HG03159 (cell line): Measurements from ENCODE around the gene AAMP.
A peak's percentile ranks its signal among the peaks of the same experiment; 100 is the strongest.

Experiments
- ATAC-seq: cut with Tn5 transposase; IDR thresholded peaks from one replicate; pipeline ENCODE4 v1.9.1; 2021; ENCODE audit warnings: mild to moderate bottlenecking, moderate library complexity; ENCODE audit not compliant: unreplicated experiment

The AAMP gene

DNA sequence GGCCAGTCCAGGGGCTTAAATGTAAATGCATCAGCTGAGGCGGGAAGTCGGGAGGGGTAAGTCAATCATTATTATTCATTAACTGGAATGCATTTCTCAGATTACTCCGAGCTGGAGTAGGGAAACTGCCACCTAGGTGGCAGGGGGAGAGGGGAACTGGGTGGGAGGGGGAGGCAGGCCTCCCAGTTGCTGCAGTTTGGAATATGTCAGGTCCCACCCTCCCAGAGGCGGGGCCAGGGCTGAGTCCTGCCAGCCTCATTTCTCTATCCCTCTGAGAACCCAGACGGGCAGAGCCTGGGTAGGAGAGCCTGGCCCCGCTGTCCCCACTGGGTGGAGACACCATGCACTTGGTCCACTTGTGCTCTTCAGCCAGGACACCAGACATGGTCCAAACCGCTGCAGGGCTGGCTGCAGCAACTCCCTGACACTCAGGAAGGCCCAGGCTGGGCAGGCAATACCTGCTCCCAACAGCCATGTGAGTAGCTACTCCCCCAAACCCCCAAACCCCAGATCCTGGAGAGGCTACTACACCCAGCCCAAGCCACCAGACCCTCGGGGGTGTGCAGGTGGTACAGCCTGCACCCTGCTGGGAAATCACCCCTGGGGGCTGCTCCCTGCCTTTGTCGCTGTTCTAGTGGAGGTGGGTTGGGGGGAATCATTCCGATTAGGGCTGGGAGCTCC, 9.1 kb downstream of the AAMP start, which contains the start of gene GPBAR1:
Gene GPBAR1 (plus strand): TSS at position 274 of the 681 bp plus-strand sequence. CDS start 1,710 bp downstream, outside the sequence.
- ATAC-seq: no peak

DNA sequence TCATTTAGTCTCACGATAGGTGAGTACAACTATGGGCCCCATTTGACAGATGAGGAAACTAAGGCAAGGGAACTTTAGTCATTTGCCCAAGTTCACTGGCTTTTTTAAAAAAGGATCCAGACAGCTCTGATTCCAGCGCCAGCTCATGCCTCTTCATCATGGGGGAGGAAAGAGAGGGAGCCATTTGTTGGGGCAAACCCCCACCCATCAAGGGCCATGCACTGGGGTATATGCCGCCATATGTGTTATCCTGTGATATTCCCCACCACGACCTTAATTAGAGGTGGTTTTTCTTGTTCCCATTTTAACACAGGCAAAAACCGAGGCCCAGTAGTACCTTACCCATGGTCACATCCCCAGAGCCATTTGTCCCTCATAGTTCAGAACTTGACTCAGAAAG, 9.8 kb downstream of the AAMP start:
- no peak for ATAC-seq

DNA sequence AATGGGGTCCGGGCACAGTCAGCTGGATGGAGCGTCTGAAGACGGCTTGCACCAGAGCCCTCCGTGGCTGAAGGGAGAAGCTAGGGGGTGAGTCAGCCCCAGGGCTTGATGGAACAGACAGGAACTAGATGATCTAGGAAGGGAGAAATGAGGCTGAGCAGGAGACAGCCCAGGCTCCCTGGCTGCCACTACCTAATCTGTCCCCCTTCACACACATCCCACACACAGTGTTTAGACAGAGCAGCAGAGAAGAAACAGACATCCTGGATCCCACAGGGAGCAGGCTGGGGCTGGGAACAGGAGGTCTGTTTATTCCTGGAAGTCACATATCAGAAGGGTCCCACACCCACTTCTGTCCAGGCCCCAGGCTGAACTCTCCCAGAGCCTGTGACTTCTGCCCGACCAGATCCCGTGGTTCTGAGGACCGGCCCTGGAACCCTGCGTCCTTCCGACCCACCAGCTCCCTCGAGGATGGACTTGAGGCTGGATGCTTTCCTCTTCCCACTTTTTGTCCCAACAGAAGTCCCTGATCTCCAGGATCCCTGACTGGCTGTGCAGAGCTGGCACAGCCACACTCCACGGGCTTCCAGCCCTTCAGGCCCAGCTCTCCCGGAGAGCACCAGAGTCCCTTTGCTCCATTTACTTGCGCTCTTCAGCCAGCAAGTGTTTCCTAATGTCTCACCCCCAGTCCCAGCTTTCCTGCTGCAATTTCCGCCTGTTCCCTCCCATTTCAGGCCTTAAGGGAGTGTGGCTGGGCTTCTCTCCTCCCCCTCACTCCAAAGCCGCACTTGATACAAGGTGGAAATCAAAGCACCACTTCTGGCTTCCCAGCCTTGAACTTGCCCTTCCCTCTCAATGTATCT, 10.6 kb downstream of the AAMP start:
- no peak for ATAC-seq

DNA sequence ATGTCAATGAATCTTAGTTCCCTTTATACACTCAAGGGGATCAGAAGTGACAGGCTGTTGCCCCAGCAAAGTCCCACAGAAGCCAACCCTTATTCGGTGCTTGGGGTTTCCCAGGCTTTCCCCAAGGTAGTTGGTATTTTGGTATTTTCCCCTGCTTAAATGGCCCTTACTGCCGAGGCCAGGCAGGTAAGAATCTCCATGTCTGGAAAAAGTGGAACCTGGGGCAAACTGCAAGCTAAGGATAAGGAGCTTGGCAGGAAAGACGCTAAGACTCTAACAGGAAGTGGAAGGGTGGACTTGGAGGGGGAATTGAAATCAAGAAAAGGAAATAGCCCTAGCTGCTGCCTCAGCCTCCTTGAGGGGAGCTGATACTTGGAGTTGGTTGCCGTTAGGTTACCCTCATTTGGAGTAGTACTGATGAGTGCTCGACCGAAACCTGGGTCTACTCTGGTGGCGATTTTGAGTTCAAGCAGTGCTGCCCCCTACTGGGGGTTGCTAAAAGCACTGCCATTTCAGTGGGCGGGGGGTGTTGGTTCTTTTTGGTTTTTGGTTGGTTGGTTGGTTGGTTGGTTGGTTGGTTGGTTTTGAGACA, 12.5 kb downstream of the AAMP start:
- peak; percentile 77 for ATAC-seq

DNA sequence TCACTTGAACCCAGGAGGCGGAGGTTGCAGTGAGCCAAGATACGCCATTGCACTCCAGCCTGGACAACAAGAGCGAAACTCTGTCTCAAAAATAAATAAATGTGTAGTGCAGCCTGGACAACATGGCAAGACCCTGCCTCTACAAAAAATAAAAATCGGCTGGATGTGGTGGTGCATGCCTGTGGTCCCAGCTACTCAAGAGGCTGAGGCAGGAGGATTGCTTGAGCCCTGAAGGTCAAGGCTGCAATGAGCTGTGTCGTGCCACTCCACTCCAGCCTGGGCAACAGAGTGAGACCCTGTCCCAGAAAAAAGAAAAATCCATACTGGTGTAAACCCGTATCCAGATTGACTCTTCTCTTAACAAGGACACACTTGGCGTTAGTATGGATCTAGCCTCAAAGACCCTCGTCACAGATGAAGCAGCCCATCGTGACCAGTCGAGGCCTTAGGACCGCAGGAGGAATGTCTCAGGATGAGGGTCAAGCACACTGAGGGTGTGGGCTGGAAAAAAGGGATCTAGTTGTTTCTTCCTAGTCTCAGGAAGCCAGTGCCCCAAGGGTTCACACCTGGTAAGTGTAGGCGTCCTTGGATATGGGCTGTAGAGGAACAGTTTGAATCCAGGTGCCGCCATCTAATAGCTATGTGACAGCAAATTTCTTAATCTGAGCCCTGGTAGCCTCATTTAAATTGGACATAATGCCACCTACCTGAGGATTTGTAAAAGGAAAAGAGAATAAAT, 13.2 kb downstream of the AAMP start:
- no peak for ATAC-seq

DNA sequence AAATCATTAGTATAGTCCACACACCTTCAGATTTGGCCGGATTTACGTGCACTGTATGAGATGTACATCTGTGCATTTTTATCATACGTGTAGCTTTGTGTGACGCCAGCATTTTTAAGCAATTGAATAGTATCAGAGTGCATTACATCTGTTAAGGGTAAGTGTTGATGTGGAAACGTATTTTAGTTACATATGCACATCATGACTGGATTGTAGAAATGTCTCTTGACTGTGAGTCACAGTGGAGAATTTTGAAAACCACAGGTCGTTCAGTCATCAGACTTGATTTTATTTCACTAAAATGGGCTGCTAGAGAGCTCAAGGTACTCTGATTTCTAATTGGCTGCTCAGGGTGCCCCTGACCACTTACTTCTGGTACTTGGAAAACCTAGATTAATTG, 14.5 kb downstream of the AAMP start:
- no peak for ATAC-seq

DNA sequence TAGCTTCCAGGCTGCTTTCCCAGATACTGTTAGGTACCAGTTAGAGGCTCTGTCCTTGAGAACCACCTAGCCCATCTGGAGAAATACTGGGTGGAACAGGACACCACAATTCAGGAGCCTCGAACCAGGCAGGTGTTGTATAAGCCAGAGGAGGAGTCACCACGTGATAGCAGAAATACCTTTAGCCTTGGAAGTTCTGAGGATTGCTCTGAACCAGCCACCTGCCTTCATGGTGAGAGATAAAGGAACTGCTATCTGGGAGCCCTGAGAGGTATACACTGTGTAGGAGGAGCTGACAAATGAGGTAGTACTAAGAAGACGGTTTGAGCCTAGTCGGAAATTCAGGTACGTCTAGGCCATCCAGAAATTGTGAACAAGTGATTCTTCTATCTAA, 16.7 kb downstream of the AAMP start:
- no peak for ATAC-seq

DNA sequence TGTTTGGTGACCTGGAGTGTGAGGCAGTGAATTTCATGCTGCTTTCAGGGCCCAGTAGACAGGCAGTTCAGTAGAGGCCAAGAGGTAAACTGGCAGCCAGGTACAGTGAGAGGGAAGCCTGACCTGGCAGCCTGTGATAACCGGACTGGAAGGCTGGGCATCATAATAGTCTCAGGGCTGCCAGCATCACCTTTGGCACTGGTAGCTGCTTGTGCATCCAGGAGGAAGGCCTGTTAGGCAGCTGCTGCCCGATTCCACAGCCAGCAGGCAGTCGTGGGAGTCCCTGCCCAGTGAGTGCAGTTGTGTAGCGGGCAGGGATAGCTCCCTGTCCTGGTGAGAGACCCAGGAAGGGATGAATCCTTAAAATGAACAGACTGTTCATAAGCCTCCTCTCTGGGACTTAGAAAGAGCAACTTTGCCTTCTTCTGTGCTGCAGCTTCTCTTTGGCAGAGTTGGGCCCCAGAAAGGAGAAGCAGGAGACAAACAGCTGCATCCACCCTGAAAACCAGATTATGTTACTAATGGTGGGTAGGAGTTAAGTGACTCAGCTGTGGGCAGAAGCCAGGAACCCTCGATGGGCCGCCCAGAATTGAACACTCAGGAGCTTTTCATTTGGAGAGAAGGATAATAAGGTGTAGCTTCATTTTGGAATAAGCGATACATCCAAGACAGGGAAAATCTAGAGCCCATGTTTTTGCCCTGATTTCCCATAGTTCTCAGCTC, 17.3 kb downstream of the AAMP start:
- ATAC-seq: no peak

DNA sequence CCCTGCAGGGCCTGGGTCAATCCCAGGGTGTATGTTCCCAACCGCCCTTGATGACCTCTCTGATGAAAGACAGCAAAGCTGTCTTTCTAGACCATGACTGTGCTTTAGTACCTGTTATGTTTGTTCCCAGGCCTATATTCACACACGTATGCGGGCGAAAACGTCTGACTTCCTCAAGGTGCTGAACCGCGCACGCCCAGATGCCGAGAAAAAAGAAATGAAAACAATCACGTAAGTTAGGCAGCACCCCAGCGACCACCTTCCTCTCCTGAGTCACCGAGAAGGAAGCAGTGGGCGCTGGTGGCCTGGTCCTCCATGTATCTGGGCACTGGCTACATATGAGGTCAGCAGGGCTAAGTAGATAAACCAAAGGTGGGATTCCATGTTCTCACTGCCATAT, 20.2 kb downstream of the AAMP start:
- no peak for ATAC-seq

DNA sequence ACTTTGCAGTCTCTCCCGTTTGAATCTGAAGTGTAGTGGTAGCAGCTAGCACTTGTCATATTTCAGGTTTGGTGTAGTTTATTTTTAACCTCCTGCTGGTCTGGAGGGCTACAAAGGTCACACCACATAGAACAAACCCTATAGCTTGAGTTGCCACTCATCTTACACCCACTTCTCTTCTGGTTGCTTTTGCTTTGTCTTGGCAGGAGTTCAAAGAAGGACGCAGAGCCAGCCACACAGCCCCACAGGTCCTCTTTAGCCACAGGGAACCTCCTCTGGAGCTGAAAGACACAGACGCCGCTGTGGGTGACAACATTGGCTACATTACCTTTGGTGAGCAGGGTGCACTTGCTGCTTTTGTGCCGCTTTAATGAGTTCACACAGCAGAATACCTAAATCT, 24.7 kb downstream of the AAMP start:
- no peak for ATAC-seq

DNA sequence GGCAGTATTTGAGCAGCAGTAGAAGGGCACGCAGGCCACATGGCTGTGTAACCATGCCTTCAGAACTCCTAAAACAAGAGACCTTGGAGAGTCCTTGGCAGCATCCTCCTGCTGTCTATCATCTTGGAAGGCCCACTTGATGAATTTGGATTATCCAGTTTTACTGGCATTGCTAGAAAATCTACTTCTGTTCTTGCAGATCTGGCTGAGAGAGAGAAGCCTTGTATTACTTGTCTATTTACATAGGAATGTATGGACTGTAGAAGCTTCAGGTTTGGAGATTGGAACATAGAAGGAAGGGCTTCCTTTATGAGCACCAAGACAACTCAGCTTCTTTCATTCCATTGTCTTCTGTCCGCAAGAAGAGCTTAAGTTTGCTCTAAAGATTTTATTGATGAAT, 25.3 kb downstream of the AAMP start:
- ATAC-seq: no peak

DNA sequence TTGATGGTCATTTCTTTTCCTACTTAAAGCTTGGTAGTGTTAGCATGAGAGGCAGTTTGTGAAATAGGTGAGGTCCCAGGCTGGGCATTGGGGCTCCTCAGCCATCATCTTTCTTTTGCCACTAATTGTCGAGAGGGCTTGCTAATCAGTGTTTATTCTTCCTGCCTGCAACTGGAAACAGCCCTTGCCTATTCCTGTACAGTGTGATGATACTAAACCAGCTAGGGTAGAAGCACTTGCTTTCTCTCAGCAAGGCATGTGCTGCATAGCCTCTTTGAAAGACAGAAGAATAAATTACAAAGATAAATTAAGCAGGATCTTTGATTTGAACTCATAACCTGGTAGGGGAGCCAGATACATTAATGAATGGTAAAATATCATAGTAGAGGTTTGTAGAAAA, 25.7 kb downstream of the AAMP start:
- ATAC-seq: no peak

DNA sequence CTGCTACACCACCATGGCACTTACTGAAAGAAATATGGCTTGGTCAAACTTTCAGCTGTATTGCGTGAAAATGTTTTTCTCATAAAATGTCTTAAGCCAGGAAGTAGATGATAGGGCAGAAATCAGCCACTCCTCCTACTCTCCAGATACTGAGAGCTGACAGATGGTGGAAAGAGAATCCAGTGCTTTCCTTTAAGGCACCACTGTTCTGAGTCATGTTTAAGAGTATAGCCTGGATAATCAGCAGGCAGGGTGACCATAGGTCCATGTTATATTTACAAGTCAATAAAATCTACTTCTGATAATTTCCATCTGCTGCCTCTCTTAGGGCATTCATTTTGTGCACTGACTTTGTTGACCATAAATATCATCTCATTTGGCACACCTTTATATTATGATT, 31.1 kb downstream of the AAMP start:
- no peak for ATAC-seq

DNA sequence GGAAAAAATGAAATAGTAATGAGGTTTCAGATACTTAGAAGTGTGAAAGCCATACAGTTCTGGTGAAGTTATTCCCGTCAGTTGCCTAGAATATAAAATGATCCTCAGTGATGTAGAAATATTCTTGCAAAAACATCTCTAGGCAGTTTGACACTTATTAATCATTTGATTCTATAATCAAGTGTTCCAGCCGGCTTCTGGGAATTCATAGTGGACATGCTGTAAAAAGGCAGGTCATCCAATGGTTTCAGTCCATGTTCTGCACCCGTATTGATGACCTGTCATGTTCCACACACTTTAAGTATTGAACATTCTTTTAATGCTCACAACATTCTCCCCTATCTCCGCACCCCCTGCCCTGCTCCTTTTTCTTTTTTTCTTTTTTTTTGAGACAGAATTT, 33.1 kb downstream of the AAMP start:
- no peak for ATAC-seq

DNA sequence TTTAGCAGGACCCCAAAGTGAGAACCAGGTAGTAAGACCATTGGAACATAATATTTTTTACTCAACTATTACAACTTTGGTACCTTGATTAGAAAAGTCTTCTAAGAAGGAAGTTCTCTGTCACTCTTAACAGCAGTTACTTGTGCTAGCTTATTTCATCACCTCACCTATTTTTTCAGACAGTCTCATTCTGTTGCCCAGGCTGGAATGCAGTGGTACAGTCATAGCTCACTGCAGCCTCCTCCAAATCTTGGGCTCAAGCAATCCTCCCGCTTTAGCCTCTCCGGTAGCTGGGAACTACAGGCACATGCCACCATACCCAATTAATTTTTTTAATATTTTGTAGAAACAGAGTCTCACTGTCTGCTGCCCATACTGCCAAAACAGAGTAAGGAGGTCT, 34.9 kb downstream of the AAMP start:
- no peak for ATAC-seq

DNA sequence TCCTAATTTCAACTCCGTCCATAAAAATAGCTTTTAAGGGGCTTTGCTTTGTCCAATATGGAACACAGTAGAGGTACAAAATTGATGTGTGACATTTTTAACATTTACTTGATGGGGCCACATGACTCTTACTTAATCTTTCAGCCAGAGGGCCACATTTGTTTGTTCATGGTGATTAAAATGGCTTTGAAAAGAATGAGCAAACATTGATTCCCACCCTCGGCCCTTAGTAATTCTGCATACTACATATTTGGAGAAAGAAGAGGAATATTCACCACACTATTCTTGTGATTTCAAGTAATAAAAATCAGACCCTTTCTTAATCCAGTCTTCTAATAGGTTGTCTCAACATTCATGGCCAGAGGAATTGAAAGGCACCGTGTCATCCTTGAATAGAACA, 35.4 kb downstream of the AAMP start:
- ATAC-seq: no peak

DNA sequence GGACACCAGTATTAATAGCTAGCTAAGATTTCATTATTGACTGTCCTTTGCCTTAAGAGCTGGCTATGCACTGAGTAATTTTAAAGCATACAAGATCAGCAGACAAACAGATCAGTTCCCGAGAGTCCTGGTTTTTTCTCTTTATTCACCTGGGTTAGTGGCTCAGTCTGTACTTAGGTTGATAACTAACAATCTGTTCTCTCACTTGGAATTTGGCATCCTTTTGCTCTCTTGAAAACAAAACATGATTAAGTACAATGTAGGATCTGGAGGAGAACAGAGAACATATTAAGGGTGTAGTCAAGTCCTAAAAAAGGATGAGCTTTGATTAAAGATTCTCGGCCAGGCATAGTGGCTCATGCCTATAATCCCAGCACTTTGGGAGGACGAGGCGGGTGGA, 36.4 kb downstream of the AAMP start:
- no peak for ATAC-seq

DNA sequence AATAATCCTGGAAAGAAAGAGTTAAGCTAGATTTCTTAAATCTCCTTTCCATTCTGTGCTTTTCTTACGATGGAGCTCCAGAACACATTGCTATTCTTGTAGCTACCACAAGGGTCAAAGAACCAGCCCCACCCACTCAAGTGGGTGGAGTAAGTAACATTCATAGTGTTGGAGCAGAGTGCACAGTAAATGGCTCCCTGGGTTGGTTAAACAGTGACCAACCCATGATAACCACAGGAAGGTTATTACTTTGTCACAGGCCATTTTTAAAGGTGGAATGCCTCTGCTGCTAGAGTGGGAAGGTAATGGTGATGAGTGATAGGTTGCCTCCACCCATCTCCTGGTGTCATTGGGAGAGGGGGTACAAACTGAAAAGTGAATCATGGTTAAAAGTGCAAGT, 39.1 kb downstream of the AAMP start:
- peak; percentile 63 for ATAC-seq

DNA sequence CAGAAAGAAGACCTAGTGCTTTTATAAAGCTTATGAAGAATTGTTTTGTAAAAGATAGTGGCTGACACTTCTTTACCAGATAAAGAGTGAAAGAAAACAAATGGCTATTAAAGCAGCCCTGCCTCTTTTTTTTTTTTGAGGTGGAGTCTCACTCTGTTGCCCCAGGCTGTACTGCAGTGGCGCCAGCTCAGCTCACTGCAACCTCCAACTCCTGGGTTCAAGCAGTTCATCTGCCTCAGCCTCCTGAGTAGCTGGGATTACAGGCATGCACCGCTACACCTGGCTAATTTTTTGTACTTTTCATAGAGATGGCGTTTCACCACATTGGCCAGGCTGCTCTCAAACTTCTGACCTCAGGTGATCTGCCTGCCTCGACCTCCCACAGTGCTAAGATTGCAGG, 40.1 kb downstream of the AAMP start:
- no peak for ATAC-seq

DNA sequence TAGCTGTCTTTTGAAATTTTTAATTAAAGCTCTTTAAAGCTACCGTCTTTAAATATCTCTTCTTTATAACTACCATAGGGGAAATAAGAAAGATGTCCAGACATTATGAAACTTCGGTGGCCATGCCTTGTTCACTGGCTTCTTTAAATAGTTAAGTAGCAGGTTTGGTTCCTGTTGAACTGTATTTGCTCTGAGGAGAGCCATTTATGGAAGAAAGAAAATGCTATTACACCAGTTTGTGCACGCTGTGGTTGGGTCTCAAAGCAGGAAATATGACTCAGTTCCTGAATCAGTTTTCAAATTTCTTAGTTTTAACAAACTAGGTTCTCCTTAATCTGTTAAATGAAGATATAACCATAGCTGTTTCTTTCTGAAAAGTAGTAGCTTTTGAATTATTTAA, 40.7 kb downstream of the AAMP start:
- ATAC-seq: peak; percentile 77
